HG02943 (cell line): ENCODE results near the gene FSHR.

ENCODE experiments used
- ATAC-seq: cut with Tn5 transposase; IDR thresholded peaks from one replicate; pipeline ENCODE4 v1.9.1; 2021; ENCODE audit warnings: mild to moderate bottlenecking, low read depth, moderate library complexity; ENCODE audit not compliant: unreplicated experiment

The FSHR gene

DNA sequence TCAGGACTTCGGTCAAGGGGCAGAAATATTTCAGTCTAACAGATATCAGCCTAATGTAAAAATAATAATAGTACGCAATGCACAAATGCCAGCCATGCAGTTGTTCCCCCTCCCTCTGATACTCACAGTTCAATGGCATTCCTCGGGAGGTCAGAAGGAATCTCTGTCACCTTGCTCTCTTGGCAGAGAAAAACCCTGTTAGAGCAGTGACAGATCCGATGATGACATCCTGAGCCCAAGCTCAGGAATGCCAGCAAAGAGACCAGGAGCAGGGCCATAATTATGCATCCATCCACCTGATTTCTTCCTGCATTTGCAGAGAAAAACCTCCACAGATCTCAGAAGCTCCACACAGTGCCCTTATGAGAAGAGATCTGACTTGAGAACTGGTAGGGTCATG lies at the start of gene FSHR:
TSS of gene FSHR (minus strand) at position 376 of the 400 bp plus-strand sequence. CDS start at position 278, 98 bp downstream.
- ATAC-seq: no peak

DNA sequence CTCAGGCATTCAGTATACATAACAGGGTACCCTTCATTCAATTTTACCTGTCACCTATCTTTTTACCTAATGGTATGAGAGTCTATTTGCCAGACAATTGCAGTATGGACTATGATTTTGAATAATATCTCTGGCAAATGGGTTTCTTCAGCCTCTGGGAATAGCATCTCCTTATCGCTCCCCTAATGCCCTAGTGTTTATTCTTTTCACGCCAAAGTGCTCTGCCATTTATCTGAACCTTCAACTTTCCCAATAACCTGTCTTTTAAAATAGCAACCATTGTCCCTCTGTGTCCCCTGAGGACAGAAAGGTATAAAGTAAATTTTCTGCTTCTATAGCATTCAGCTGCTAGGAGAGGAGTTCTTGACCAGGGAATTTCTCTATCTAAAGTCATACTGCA lies 45.0 kb upstream of the FSHR start:
- ATAC-seq: no peak

- ATAC-seq: no peak
Measured at GRCh38 chr2:49194701-49195100, 40.4 kb upstream of the FSHR start.

- no peak for ATAC-seq
Measured at GRCh38 chr2:49192036-49192435, 37.7 kb upstream of the FSHR start.

- no peak for ATAC-seq
Measured at GRCh38 chr2:49189512-49190225, 35.4 kb upstream of the FSHR start.

- no peak for ATAC-seq
Measured at GRCh38 chr2:49186050-49186648, 31.8 kb upstream of the FSHR start.

- no peak for ATAC-seq
Measured at GRCh38 chr2:49178656-49179055, 24.3 kb upstream of the FSHR start.

GRCh38 chr2:49177194-49177593 lies 22.9 kb upstream of the FSHR start:
- no peak for ATAC-seq

- no peak for ATAC-seq
Measured at GRCh38 chr2:49175831-49176230, 21.5 kb upstream of the FSHR start.

GRCh38 chr2:49174750-49175149 lies 20.4 kb upstream of the FSHR start:
- no peak for ATAC-seq

DNA sequence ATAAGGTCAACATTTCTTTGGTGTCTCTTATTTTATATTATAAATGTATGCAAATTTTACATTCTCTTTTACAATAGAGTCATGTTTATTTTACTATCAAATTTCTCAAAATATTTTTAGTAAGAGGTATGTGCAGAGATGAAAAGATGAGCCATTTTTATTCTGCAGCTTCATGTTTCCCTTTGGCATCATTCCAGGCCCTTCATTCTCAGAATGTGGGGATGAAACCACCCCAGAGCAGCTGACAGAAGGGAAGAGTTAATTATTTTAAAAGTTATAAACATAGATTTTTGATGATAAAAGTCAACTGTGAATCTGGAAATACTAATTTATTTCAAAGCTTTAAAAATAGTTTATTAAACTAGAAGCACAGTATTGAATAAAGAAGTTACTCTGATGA lies 12.8 kb upstream of the FSHR start:
- no peak for ATAC-seq

- ATAC-seq: no peak
Measured at GRCh38 chr2:49165662-49166061, 11.3 kb upstream of the FSHR start.

- no peak for ATAC-seq
Measured at GRCh38 chr2:49164729-49165128, 10.4 kb upstream of the FSHR start.

DNA sequence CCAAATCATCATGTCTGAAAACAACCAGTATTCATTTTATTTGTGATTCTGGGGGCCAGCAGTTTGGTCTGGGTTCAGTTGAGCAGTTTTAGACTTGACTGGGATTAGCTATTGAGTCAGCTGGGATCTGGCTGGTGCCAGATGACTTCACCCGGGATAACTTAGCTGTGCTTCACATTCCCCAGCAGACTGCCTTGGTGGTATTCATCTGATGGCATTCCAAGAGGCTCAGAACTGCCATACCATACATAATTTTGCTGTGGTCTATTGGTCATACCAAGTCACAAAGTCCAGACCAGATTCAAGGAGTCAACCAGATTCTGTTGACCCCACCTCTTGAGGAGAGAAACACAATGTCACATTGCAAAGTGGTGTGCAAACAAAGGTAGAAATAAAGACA lies 7.8 kb upstream of the FSHR start:
- ATAC-seq: no peak

DNA sequence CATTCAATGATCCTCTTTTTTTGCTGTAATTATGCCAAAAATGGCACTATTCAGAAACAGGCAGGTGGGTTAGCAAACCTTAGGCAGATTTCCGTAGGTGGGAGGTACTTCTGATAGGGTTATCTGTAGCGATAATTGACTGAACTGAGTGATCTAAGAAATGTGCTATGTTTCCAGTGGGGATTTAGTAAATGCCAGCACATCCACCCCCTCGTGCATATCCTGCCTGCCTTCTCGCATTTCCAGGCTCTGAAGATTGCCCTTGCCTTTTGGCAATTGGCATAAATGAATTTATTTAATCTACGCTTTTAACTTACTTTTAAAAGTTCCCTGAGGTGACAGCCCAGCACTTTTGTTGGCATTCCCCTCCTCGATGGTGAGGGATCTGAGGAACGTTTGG lies 576 bp upstream of the FSHR start:
- no peak for ATAC-seq

DNA sequence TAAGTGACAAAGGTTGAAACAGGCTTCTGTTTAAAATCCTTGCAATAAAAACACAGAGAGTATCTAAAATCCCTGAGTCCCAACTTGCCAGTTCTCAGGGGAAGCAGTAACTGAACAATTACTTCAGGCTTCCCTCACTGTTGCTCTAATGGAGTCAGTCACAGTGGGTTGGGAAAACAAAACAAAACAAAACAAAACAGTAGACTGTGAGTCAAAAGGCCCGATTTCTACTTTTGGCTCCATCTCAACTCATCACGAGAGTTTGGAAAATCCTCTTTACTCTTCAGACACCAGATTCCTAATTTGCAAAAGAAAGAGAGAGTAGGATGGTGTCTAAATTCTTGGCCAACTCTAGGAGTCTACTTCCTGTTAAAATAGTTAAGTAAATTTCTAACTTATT lies 1.1 kb downstream of the FSHR start:
- ATAC-seq: no peak

DNA sequence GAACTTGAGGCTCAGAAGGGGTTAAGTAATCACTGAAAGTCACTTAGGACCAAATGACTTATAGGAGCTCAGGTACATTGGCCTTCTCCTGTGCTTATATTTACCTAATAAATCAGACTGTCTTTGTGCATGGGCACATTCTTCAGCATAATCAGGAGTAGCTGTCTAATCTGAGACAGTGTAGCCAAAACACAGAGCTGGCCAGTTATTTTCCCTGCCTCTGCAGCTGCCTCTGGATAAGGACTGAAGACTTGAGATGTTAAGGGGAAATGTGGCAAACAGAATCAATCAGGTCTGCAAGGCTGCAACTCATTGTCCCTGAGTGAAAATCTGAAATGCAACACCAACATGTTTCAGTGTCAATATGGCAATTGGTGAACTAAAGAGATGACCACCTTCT lies 1.5 kb downstream of the FSHR start:
- no peak for ATAC-seq

GRCh38 chr2:49146401-49146800 lies 7.9 kb downstream of the FSHR start:
- ATAC-seq: no peak

GRCh38 chr2:49131801-49132200 lies 22.5 kb downstream of the FSHR start:
- no peak for ATAC-seq

DNA sequence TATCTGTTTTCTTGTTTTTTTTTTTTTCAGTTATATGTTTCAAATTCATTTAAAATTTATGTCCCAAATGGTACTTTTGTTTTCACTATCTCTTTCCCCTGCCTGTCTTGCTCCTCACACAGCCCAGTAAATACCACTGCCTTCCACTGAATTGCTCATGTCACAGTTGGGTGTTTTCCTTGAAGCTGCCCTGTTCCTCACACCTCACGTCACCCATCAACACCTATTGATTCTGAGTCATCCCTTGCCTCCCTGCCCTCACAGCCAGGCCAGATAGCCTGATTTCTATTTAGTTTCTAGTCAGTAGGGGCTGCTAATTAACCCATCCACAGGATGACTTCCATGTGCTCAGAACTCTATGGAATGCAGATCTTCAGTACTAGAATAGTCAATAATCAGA lies 25.3 kb downstream of the FSHR start:
- ATAC-seq: peak; percentile 64

- no peak for ATAC-seq
Measured at GRCh38 chr2:49123600-49123999, 30.7 kb downstream of the FSHR start.

DNA sequence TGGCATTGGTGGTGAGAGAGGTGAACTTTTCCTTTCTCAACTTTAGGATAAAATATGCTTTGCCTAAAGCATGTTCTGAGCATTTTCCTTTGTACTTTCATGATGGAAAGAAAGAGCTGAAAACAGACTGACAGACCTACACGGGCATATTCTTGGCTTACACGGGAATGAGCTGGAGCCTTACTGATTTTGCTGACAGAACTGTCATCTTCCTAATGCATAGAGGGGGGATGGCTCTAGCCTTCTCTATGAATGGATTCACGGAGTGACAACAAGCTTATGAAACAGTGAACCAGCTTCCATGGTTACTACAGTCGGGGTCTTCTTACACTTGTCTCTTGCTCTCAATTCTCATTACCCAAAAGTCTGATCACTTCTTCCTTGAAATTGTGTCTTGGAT lies 32.2 kb downstream of the FSHR start:
- ATAC-seq: no peak
